Gastrocnemius medialis (tissue), 4 donors: ENCODE data around the gene DMKN.

Source experiments
- CTCF ChIP-seq, 5 experiments: fragments of 450-650 bp in 3 of 5; fragments of 200-600 bp in 2 of 5; sonication (generic) in 2 of 5; IDR thresholded peaks in 4 of 5; conservative IDR thresholded peaks in 1 of 5; 1 replicate in 4 of 5; 2 replicates in 1 of 5; pipeline ENCODE4 v1.5.1; 2016 to 2019; ENCODE audit warnings: antibody characterized with exemption in 5 of 5, mild to moderate bottlenecking in 3 of 5, moderate library complexity in 3 of 5
- POLR2A ChIP-seq, 2 donors: fragments of 450-650 bp; IDR thresholded peaks; one replicate each; pipeline ENCODE4 v1.6.1; 2017; ENCODE audit warnings: antibody characterized with exemption in 2 of 2, mild to moderate bottlenecking in 2 of 2, moderate library complexity in 2 of 2

GRCh38 chr19:35522745-35523327 is 9.4 kb upstream of the DMKN start:
- no peak for TF ChIP-seq POLR2A (IDR thresholded peaks at IDR 0.05)
- no peak for TF ChIP-seq CTCF (IDR thresholded peaks at IDR 0.05 in 4 of 5, conservative IDR thresholded peaks at IDR 0.05 in 1 of 5)
